Spleen (tissue), 11 donors: ENCODE measurements around the gene GLP1R. TPM values are rescaled to one million over a fixed set of nuclear protein-coding genes. Genes with fewer than 3 reads are reported as not detected.
"Not testable (repeated sequence)": the region's sequence is repeated elsewhere in the genome, so short reads cannot be mapped to it uniquely, and the experiment has no call there.

ENCODE experiments used
- DNase-seq: peaks from one replicate; pipeline ENCODE4 v3.0.0-alpha.2; 2020
- H3K27ac ChIP-seq, 8 donors: fragments of 200-600 bp; sonication (generic) in 7 of 8; 1 replicate in 4 of 8; 2 replicates in 4 of 8; pipeline versions ENCODE4 v1.5.0 to v1.8.0; 2016 to 2021; ENCODE audit warnings: inconsistent platforms in 4 of 8, mild to moderate bottlenecking in 4 of 8, moderate library complexity in 1 of 8
- H3K27me3 ChIP-seq, 7 donors: fragments of 200-600 bp; sonication (generic) in 6 of 7; replicated peaks in 1 of 7; 1 replicate in 4 of 7; 2 replicates in 3 of 7; pipeline versions ENCODE4 v1.5.0 to v1.8.0; 2016 to 2021; ENCODE audit warnings: inconsistent platforms in 3 of 7, mild to moderate bottlenecking in 1 of 7
- H3K36me3 ChIP-seq, 6 donors: fragments of 200-600 bp; sonication (generic) in 5 of 6; 1 replicate in 4 of 6; 2 replicates in 2 of 6; pipeline versions ENCODE4 v1.5.0 to v1.8.0; 2016 to 2021; ENCODE audit warnings: inconsistent platforms in 2 of 6
- H3K4me1 ChIP-seq, 6 donors: fragments of 200-600 bp; sonication (generic) in 5 of 6; 1 replicate in 3 of 6; 2 replicates in 3 of 6; pipeline versions ENCODE4 v1.5.0 to v1.8.0; 2016 to 2021; ENCODE audit warnings: inconsistent platforms in 3 of 6
- H3K4me3 ChIP-seq, 8 donors: fragments of 200-600 bp; sonication (generic) in 7 of 8; 1 replicate in 4 of 8; 2 replicates in 4 of 8; pipeline versions ENCODE4 v1.5.0 to v1.8.0; 2016 to 2021; ENCODE audit warnings: inconsistent platforms in 4 of 8, mild to moderate bottlenecking in 4 of 8, moderate library complexity in 2 of 8
- H3K9me3 ChIP-seq, 8 donors: fragments of 200-600 bp; sonication (generic) in 7 of 8; 1 replicate in 4 of 8; 2 replicates in 4 of 8; pipeline versions ENCODE4 v1.5.0 to v1.8.0; 2016 to 2021; ENCODE audit warnings: inconsistent platforms in 4 of 8
- CTCF ChIP-seq, 11 experiments: fragments of 200-600 bp in 7 of 11; fragments of 450-650 bp in 4 of 11; sonication (generic) in 4 of 11; IDR thresholded peaks in 8 of 11; conservative IDR thresholded peaks in 3 of 11; 1 replicate in 7 of 11; 2 replicates in 4 of 11; pipeline versions ENCODE4 v1.4.0 to v1.8.0; 2016 to 2021; ENCODE audit warnings: antibody characterized with exemption in 11 of 11, inconsistent platforms in 4 of 11, mild to moderate bottlenecking in 1 of 11
- POLR2A ChIP-seq, 3 donors: fragments of 450-650 bp; IDR thresholded peaks; one replicate each; pipeline ENCODE4 v1.5.1; 2017; ENCODE audit warnings: antibody characterized with exemption in 3 of 3, mild to moderate bottlenecking in 1 of 3
- POLR2AphosphoS5 ChIP-seq, 3 donors: sonication (generic); formaldehyde crosslinking; IDR thresholded peaks; one replicate each; pipeline ENCODE4 v1.5.1; 2017; ENCODE audit warnings: antibody characterized with exemption in 3 of 3
- WGBS, 5 donors: extraction: QIAGEN DNeasy Blood & Tissue Kit in 3 of 5; methylation state at CpG; one replicate each; pipeline versions ENCODE4 v1.1.5 to v1.1.7; 2013 to 2018; 5-methylcytosine and 5-hydroxymethylcytosine counted together
- intact Hi-C: fragments of 100-400 bp; cut with DNase I; formaldehyde crosslinking; loops from one replicate; pipeline ENCODE4 v1.15.0; 2023; ENCODE audit warnings: low total_unique reads
- polyA plus RNA-seq, 3 donors: library from polyadenylated mRNA; stranded (reverse); fragments of 200-250 nt; gene quantifications; one replicate each; pipeline ENCODE4 v1.2.1, GENCODE V29; 2013
- total RNA-seq, 7 donors: library from RNA; depleted of rRNA in 3 of 7; stranded (reverse); fragments of >200 nt in 3 of 7; fragmentation: NEBNext Ultra II Directional in 4 of 7; extraction: Animal tissue kit (Norgen Biotek cat#: 25700) in 4 of 7; gene quantifications; one replicate each; pipeline versions ENCODE4 v1.1.0 to v1.2.1, GENCODE V29; 2016 to 2021
- donor health status: healthy with polysubstance abuse.
- donor health status: DM: no; HTN: no; CAD: no; lungs with moderate emphysema.
- donor health status: DM: no; HTN: no; CAD: no.
- donor health status: Bipolar disorder and iron deficiency.
- donor health status: healthy.
- donor health status: DM: no; HTN: no; CAD: no.
- donor health status: DM: yes; HTN: yes; CAD: no.

The GLP1R gene
- total and polyA plus RNA-seq, 10 donors: 0.11 TPM; not detected in 9

DNA sequence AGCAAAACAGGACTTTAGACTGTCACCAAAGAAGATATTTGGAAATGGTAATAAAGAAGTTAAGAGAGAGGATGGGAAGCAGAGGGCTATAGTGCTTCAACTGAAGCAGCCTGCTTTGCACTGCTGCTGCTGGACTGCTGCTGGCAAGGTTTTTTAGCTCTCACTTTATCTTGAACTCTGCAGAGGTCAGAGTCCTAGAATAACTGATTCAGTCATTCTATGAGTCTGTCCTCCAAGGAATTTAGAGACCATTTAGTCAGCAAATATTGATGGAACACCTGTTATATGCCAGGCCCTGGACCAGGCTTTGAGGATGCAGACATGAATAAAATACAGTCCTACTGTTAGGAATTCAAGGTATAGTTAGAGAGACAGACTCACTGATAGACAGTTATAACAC is 75.5 kb downstream of the GLP1R start:
- H3K27me3 ChIP-seq: peaks cover 0 to 4% (median 0%) of the 10 kb centered on the region in 7 donors
- H3K36me3 ChIP-seq: no peaks in the 10 kb centered on the region
- H3K27ac ChIP-seq: no peak overlapping the region
- H3K4me3 ChIP-seq: no peak overlapping the region
- no peak for DNase-seq
- TF ChIP-seq POLR2A (IDR thresholded peaks at IDR 0.05): no peak
- intact Hi-C loops: no loop called here
- no peaks in the 10 kb centered on the region for H3K9me3 ChIP-seq
- no peaks in the 10 kb centered on the region for H3K4me1 ChIP-seq

- intact Hi-C loops: no loop called here
- no peak for TF ChIP-seq CTCF (IDR thresholded peaks at IDR 0.05 in 8 of 11, conservative IDR thresholded peaks at IDR 0.05 in 3 of 11)
- no peak for TF ChIP-seq POLR2A (IDR thresholded peaks at IDR 0.05)
- no peak for TF ChIP-seq POLR2AphosphoS5 (IDR thresholded peaks at IDR 0.05)
- Histone ChIP-seq H3K4me3 (no peak overlapping the region), H3K36me3 (no peaks in the 10 kb centered on the region), H3K27ac (no peak overlapping the region), H3K9me3 (peaks cover 0 to 10% (median 0%) of the 10 kb centered on the region in 8 donors), H3K4me1 (no peaks in the 10 kb centered on the region), H3K27me3 (peaks cover 0 to 4% (median 0%) of the 10 kb centered on the region in 7 donors)
- no peak for DNase-seq
- 54 to 68% (median 59%) methylated on average over 3 of the region's 3 CpGs for WGBS, 5 donors
These were observed 79.5 kb downstream of the GLP1R start for GRCh38 chr6:39128106-39128505.

- no peak overlapping the region for H3K27ac ChIP-seq
- TF ChIP-seq POLR2AphosphoS5 (IDR thresholded peaks at IDR 0.05) (no peak), POLR2A (IDR thresholded peaks at IDR 0.05) (no peak), CTCF (IDR thresholded peaks at IDR 0.05 in 8 of 11, conservative IDR thresholded peaks at IDR 0.05 in 3 of 11) (no peak)
- peaks cover 0 to 4% (median 0%) of the 10 kb centered on the region in 7 donors for H3K27me3 ChIP-seq
- DNase-seq: no peak
- peaks cover 0 to 18% (median 3%) of the 10 kb centered on the region in 8 donors for H3K9me3 ChIP-seq
- no peaks in the 10 kb centered on the region for H3K4me1 ChIP-seq
- H3K4me3 ChIP-seq: no peak overlapping the region
- H3K36me3 ChIP-seq: no peaks in the 10 kb centered on the region
- intact Hi-C loops: no loop called here
These were observed 80.3 kb downstream of the GLP1R start for GRCh38 chr6:39128832-39129231.

GRCh38 chr6:39130691-39131090 is 82.1 kb downstream of the GLP1R start:
- Histone ChIP-seq H3K36me3 (no peaks in the 10 kb centered on the region), H3K27me3 (peaks cover 0 to 4% (median 0%) of the 10 kb centered on the region in 7 donors), H3K4me3 (no peak overlapping the region), H3K9me3 (peaks cover 0 to 20% (median 3%) of the 10 kb centered on the region in 8 donors), H3K4me1 (no peaks in the 10 kb centered on the region), H3K27ac (no peak overlapping the region)
- DNase-seq: no peak
- intact Hi-C loops: no loop called here
- TF ChIP-seq CTCF (IDR thresholded peaks at IDR 0.05 in 8 of 11, conservative IDR thresholded peaks at IDR 0.05 in 3 of 11) (no peak), POLR2AphosphoS5 (IDR thresholded peaks at IDR 0.05) (no peak), POLR2A (IDR thresholded peaks at IDR 0.05) (no peak)
- 77 to 95% (median 87%) methylated on average over 1 of the region's 1 CpG for WGBS, 5 donors

DNA sequence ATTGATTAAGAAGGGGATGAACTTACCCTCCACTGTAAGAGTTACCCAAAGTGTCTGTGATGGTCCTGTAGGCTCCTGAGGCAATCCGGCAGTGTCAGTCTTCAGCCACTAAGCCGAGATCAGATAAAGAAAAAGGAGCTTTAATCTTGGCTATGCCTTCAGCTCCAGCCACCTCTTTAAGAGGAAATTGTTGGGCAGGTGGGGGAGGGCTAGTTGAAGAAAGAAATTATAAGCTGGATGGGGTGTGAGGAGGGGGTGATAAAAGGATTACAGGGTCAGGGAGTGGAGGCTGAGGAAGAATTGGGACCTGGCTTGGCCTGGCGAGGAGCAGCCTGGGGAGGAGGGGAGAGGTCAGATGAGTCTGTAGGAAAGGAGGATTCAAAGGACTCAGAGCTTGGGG is 86.2 kb downstream of the GLP1R start:
- H3K27me3 ChIP-seq, DNase-seq, H3K4me3 ChIP-seq, H3K36me3 ChIP-seq, H3K4me1 ChIP-seq, H3K27ac ChIP-seq, intact Hi-C loops: not testable (repeated sequence)
- H3K9me3 ChIP-seq: peaks cover 0 to 36% (median 22%) of the 10 kb centered on the region in 8 donors
- WGBS, 5 donors: 62 to 75% (median 71%) methylated on average over 3 of the region's 3 CpGs

- DNase-seq, H3K36me3 ChIP-seq, H3K27ac ChIP-seq, H3K4me3 ChIP-seq, H3K4me1 ChIP-seq, intact Hi-C loops: not testable (repeated sequence)
- peaks cover 0 to 20% (median 0%) of the 10 kb centered on the region in 7 donors for H3K27me3 ChIP-seq
- H3K9me3 ChIP-seq: peaks cover 0 to 36% (median 22%) of the 10 kb centered on the region in 8 donors
- 62 to 83% (median 79%) methylated on average over 7 of the region's 7 CpGs for WGBS, 5 donors
These were observed 87.6 kb downstream of the GLP1R start for GRCh38 chr6:39136207-39136606.
